ENCODE measurements around the gene SLC22A5. TPM values are rescaled to one million over a fixed set of nuclear protein-coding genes. Genes with fewer than 3 reads are reported as not detected.
A peak's percentile ranks its signal among the peaks of the same experiment; 100 is the strongest.

SLC22A5 gene
- total RNA-seq (2022) (19.1 and 20.2 TPM in 2 replicates), Bru-seq, nascent RNA (percentile 74 among the genes with signal in this experiment), BruChase-seq, experiment 1, labeled RNA remaining after a 2-hour chase (percentile 86 among the genes with signal in this experiment), BruChase-seq, experiment 2, labeled RNA remaining after a 6-hour chase (percentile 75 among the genes with signal in this experiment)
- long read RNA-seq, transcript SLC22A5-201 (10 exons, 3,237 nt), result major isoform, 11 of 24 reads
- long read RNA-seq, partial matches to known transcripts, result 4 of 24 reads
- long read RNA-seq, other reads (novel, unspliced or antisense), result 7 of 24 reads

GRCh38 chr5:132369474-132370180 lies at the start of gene SLC22A5:
Gene SLC22A5, plus strand, starts transcription at chr5:132369710. Its CDS starts 263 bp downstream, at chr5:132369973.
- ChIA-PET CTCF (interaction anchor here (0.6 to 2.6 kb wide), 6 partner anchors 12 to 1732 kb away, joined by 3 to 10 read pairs (median 5); partner anchors contain the start of gene SLC22A4), POLR2A (interaction anchor here (0.6 to 1.9 kb wide), 6 partner anchors 47 to 733 kb away, joined by 3 to 15 read pairs (median 3); partner anchors contain the start of gene SLC22A4)
- intact Hi-C loops (cut with micrococcal nuclease; ENCODE audit: unreplicated experiment), result loop anchor here (1.0 to 5.0 kb wide), 5 partner anchors 41 to 142 kb away; partner anchors contain the start of gene P4HA2
- H3K4me3 ChIP-seq (ENCODE audit: low read depth, low read length), result peak within 1 kb of the TSS; percentile 79
- peaks cover 21% of the 10 kb centered on the region for H3K4me1 Mint-ChIP-seq (ENCODE audit: low read depth, unreplicated experiment)
- H3K9me3 ChIP-seq, result peaks cover 5% of the 10 kb centered on the region
- H3K9me3 Mint-ChIP-seq (ENCODE audit: unreplicated experiment), result no peaks in the 10 kb centered on the region
- BruUV-seq (replicated peaks), result no TSS peak
- H3K27me3 ChIP-seq (replicated peaks; ENCODE audit: control insufficient read depth, insufficient read depth, low read length), result no peaks in the 10 kb centered on the region
- DNase-seq, result peak; percentile 86 to 90
- H3K36me3 Mint-ChIP-seq (ENCODE audit: insufficient read depth, unreplicated experiment), result peaks cover 21% of the 10 kb centered on the region
- H3K27ac Mint-ChIP-seq (ENCODE audit: unreplicated experiment), result peak within 1 kb of the TSS; percentile 85
- no peak for TF ChIP-seq CTCF (IDR thresholded peaks at IDR 0.05; ENCODE audit: insufficient read depth in 1 of 2, low read depth in 1 of 2, low read length in 1 of 2, severe bottlenecking in 1 of 2, unreplicated experiment in 1 of 2)
- peaks cover 1% of the 10 kb centered on the region for H3K36me3 ChIP-seq (ENCODE audit: control insufficient read depth, insufficient read depth, low read length)
- peaks cover 44% of the 10 kb centered on the region for H3K4me1 ChIP-seq
- peak within 1 kb of the TSS; percentile 79 for H3K4me3 Mint-ChIP-seq (ENCODE audit: unreplicated experiment)
- H3K27me3 Mint-ChIP-seq (ENCODE audit: insufficient read depth, unreplicated experiment), result no peaks in the 10 kb centered on the region

GRCh38 chr5:132319975-132320374 lies 49.5 kb upstream of the SLC22A5 start:
- Mint-ChIP-seq H3K4me1 (ENCODE audit: low read depth, unreplicated experiment) (peaks cover 13% of the 10 kb centered on the region), H3K9me3 (ENCODE audit: unreplicated experiment) (no peaks in the 10 kb centered on the region), H3K36me3 (ENCODE audit: insufficient read depth, unreplicated experiment) (no peaks in the 10 kb centered on the region), H3K4me3 (ENCODE audit: unreplicated experiment) (no peak overlapping the region), H3K27me3 (ENCODE audit: insufficient read depth, unreplicated experiment) (no peaks in the 10 kb centered on the region), H3K27ac (ENCODE audit: unreplicated experiment) (no peak overlapping the region)
- BruUV-seq (replicated peaks), result no TSS peak
- intact Hi-C loops (cut with micrococcal nuclease; ENCODE audit: unreplicated experiment), result no loop called here
- Histone ChIP-seq H3K27me3 (replicated peaks; ENCODE audit: control insufficient read depth, insufficient read depth, low read length) (no peaks in the 10 kb centered on the region), H3K9me3 (no peaks in the 10 kb centered on the region), H3K4me1 (peaks cover 13% of the 10 kb centered on the region), H3K4me3 (ENCODE audit: low read depth, low read length) (no peak overlapping the region), H3K36me3 (ENCODE audit: control insufficient read depth, insufficient read depth, low read length) (no peaks in the 10 kb centered on the region; the same call in 1 of the 2 replicates)
- no peak for DNase-seq
- CTCF ChIA-PET, result no interaction called here
- POLR2A ChIA-PET, result no interaction called here
- no peak for TF ChIP-seq CTCF (IDR thresholded peaks at IDR 0.05; ENCODE audit: insufficient read depth in 1 of 2, low read depth in 1 of 2, low read length in 1 of 2, severe bottlenecking in 1 of 2, unreplicated experiment in 1 of 2)

GRCh38 chr5:132321109-132321721 lies 48.3 kb upstream of the SLC22A5 start:
- H3K27ac Mint-ChIP-seq (ENCODE audit: unreplicated experiment), result no peak overlapping the region
- H3K4me3 ChIP-seq (ENCODE audit: low read depth, low read length), result no peak overlapping the region
- intact Hi-C loops (cut with micrococcal nuclease; ENCODE audit: unreplicated experiment), result no loop called here
- peaks cover 13% of the 10 kb centered on the region for H3K4me1 Mint-ChIP-seq (ENCODE audit: low read depth, unreplicated experiment)
- H3K4me3 Mint-ChIP-seq (ENCODE audit: unreplicated experiment), result no peak overlapping the region
- no peaks in the 10 kb centered on the region for H3K36me3 Mint-ChIP-seq (ENCODE audit: insufficient read depth, unreplicated experiment)
- BruUV-seq (replicated peaks), result no TSS peak
- ChIA-PET POLR2A (no interaction called here), CTCF (no interaction called here)
- H3K27me3 Mint-ChIP-seq (ENCODE audit: insufficient read depth, unreplicated experiment), result no peaks in the 10 kb centered on the region
- H3K9me3 Mint-ChIP-seq (ENCODE audit: unreplicated experiment), result no peaks in the 10 kb centered on the region
- TF ChIP-seq CTCF (IDR thresholded peaks at IDR 0.05; ENCODE audit: insufficient read depth in 1 of 2, low read depth in 1 of 2, low read length in 1 of 2, severe bottlenecking in 1 of 2, unreplicated experiment in 1 of 2), result no peak
- no peaks in the 10 kb centered on the region for H3K9me3 ChIP-seq
- H3K36me3 ChIP-seq (ENCODE audit: control insufficient read depth, insufficient read depth, low read length), result no peaks in the 10 kb centered on the region; the same call in none of the 2 replicates
- DNase-seq, result no peak
- H3K27me3 ChIP-seq (replicated peaks; ENCODE audit: control insufficient read depth, insufficient read depth, low read length), result no peaks in the 10 kb centered on the region
- peaks cover 13% of the 10 kb centered on the region for H3K4me1 ChIP-seq
